H1 (cell line): ENCODE results near the gene MYMX. TPM values are rescaled to one million over a fixed set of nuclear protein-coding genes. Genes with fewer than 3 reads are reported as not detected.
"Not testable (repeated sequence)": the region's sequence is repeated elsewhere in the genome, so short reads cannot be mapped to it uniquely, and the experiment has no call there.

ENCODE experiments used
- CTCF ChIA-PET: fragments of 300-600 bp; sonication (Branson Sonifier 250); formaldehyde crosslinking; loops from one replicate; lab custom pipeline; 2021; ENCODE audit not compliant: partially characterized antibody; lab: Charles Lee
- POLR2A ChIA-PET: fragments of 300-600 bp; sonication (Branson Sonifier 250); formaldehyde crosslinking; loops from one replicate; lab custom pipeline; 2021; ENCODE audit warnings: inconsistent platforms; ENCODE audit not compliant: partially characterized antibody; lab: Charles Lee
- DNase-seq, 2 experiments: peaks; one replicate each; pipeline versions ENCODE4 v3.0.0 to v3.0.0-alpha.2; 2010 to 2022; ENCODE audit warnings: low spot score in 2 of 2, low read depth in 1 of 2, mixed read lengths in 1 of 2
- FAIRE-seq: peaks from 2 replicates; lab custom pipeline; 2011; peaks lifted over from hg19 to GRCh38; lab: Jason Lieb, UNC
- H2AFZ ChIP-seq: 2 replicates; pipeline ENCODE4 v1.8.1; 2012; ENCODE audit warnings: low read length, inconsistent platforms
- H2AK5ac ChIP-seq: 2 replicates; pipeline ENCODE4 v1.6.1; 2013; ENCODE audit warnings: low read depth, low read length
- H2BK120ac ChIP-seq: replicated peaks from 2 replicates; pipeline ENCODE3; 2013; ENCODE audit warnings: low read depth, low read length, inconsistent platforms
- H2BK12ac ChIP-seq: 2 replicates; pipeline ENCODE4 v1.6.1; 2013; ENCODE audit warnings: low read depth, low read length
- H2BK15ac ChIP-seq: 2 replicates; pipeline ENCODE4 v1.6.1; 2013; ENCODE audit warnings: low read length
- H2BK20ac ChIP-seq: 2 replicates; pipeline ENCODE4 v1.6.1; 2013; ENCODE audit warnings: low read length
- H2BK5ac ChIP-seq: 2 replicates; pipeline ENCODE4 v1.6.1; 2013; ENCODE audit warnings: low read depth, low read length
- H3K14ac ChIP-seq: 2 replicates; pipeline ENCODE4 v1.6.1; 2013; ENCODE audit warnings: inconsistent platforms; ENCODE audit not compliant: insufficient read length
- H3K18ac ChIP-seq: 2 replicates; pipeline ENCODE4 v1.6.1; 2013; ENCODE audit warnings: low read length; ENCODE audit errors: extremely low read depth
- H3K23ac ChIP-seq: 2 replicates; pipeline ENCODE4 v1.6.1; 2013; ENCODE audit warnings: inconsistent platforms; ENCODE audit not compliant: insufficient read length
- H3K23me2 ChIP-seq: 2 replicates; pipeline ENCODE4 v1.6.1; 2013; ENCODE audit warnings: low read depth, low read length
- H3K27ac ChIP-seq: 2 replicates; pipeline ENCODE4 v1.6.1; 2011; ENCODE audit warnings: low read depth, low read length, inconsistent platforms
- H3K27me3 ChIP-seq, 4 experiments: replicated peaks in 1 of 4; 1 replicate in 1 of 4; 2 replicates in 3 of 4; pipeline versions ENCODE4 v1.6.1 to v1.8.1; 2011 to 2013; ENCODE audit warnings: low read length in 3 of 4, mild to moderate bottlenecking in 3 of 4, inconsistent platforms in 2 of 4, mixed read lengths in 2 of 4, moderate library complexity in 1 of 4; ENCODE audit not compliant: control insufficient read depth in 3 of 4, insufficient read depth in 3 of 4; ENCODE audit errors: extremely low read depth in 1 of 4
- H3K36me3 ChIP-seq, 4 experiments: 2 replicates each; pipeline versions ENCODE4 v1.6.1 to v1.8.1; 2011 to 2013; ENCODE audit warnings: mild to moderate bottlenecking in 4 of 4, low read length in 3 of 4, moderate library complexity in 2 of 4, control low read depth in 1 of 4, inconsistent platforms in 1 of 4; ENCODE audit not compliant: insufficient read depth in 4 of 4, control insufficient read depth in 2 of 4
- H3K4ac ChIP-seq: replicated peaks from 2 replicates; pipeline ENCODE3; 2013; ENCODE audit warnings: low read length, low read depth, mixed read lengths, inconsistent platforms; ENCODE audit not compliant: insufficient read length
- H3K4me1 ChIP-seq, 4 experiments: replicated peaks in 1 of 4; 1 replicate in 1 of 4; 2 replicates in 3 of 4; pipeline versions ENCODE4 v1.6.1 to v1.8.1; 2011 to 2013; ENCODE audit warnings: low read length in 3 of 4, inconsistent platforms in 2 of 4, mixed read lengths in 1 of 4; ENCODE audit not compliant: insufficient read depth in 4 of 4, control insufficient read depth in 3 of 4
- H3K4me2 ChIP-seq, 2 experiments: 2 replicates each; pipeline versions ENCODE4 v1.6.1 to v1.8.1; 2011 to 2013; ENCODE audit warnings: low read depth in 2 of 2, low read length in 2 of 2, control low read depth in 1 of 2, inconsistent platforms in 1 of 2, mild to moderate bottlenecking in 1 of 2; ENCODE audit not compliant: insufficient read depth in 1 of 2
- H3K4me3 ChIP-seq, 4 experiments: fragments of 200-600, 300-600 bp in 1 of 4; sonication (generic), shearing (Covaris generic), sonication (Bioruptor Twin) in 1 of 4; 2 replicates each; pipeline versions ENCODE4 v1.5.1 to v1.8.1; 2011 to 2016; ENCODE audit warnings: low read length in 4 of 4, low read depth in 3 of 4, control low read depth in 2 of 4, inconsistent platforms in 2 of 4, mild to moderate bottlenecking in 2 of 4, mixed read lengths in 1 of 4, moderate library complexity in 1 of 4; ENCODE audit not compliant: insufficient read depth in 2 of 4; ENCODE audit errors: extremely low read depth in 1 of 4
- H3K56ac ChIP-seq: replicated peaks from 2 replicates; pipeline ENCODE3; 2013; ENCODE audit warnings: low read depth, mild to moderate bottlenecking, mixed read lengths, low read length, inconsistent platforms; ENCODE audit not compliant: insufficient read length
- H3K79me1 ChIP-seq: 2 replicates; pipeline ENCODE4 v1.6.1; 2013; ENCODE audit warnings: low read depth, low read length, control low read depth
- H3K79me2 ChIP-seq, 2 experiments: 2 replicates each; pipeline versions ENCODE4 v1.6.1 to v1.8.1; 2012 to 2013; ENCODE audit warnings: low read length in 2 of 2, mild to moderate bottlenecking in 2 of 2, inconsistent platforms in 1 of 2; ENCODE audit not compliant: insufficient read depth in 2 of 2, control insufficient read depth in 1 of 2
- H3K9ac ChIP-seq, 4 experiments: replicated peaks in 1 of 4; 1 replicate in 1 of 4; 2 replicates in 3 of 4; pipeline versions ENCODE4 v1.6.1 to v1.8.1; 2011 to 2013; ENCODE audit warnings: low read depth in 3 of 4, low read length in 3 of 4, control low read depth in 2 of 4, mild to moderate bottlenecking in 2 of 4, moderate library complexity in 2 of 4, inconsistent platforms in 1 of 4; ENCODE audit errors: extremely low read depth in 1 of 4
- H3K9me3 ChIP-seq, 2 experiments: 2 replicates each; pipeline versions ENCODE4 v1.6.1 to v1.8.1; 2012 to 2013; ENCODE audit warnings: mild to moderate bottlenecking in 2 of 2, moderate library complexity in 2 of 2, control low read depth in 1 of 2, inconsistent platforms in 1 of 2, low read depth in 1 of 2, low read length in 1 of 2, mixed read lengths in 1 of 2; ENCODE audit not compliant: insufficient read depth in 2 of 2
- H4K20me1 ChIP-seq, 2 experiments: replicated peaks in 1 of 2; 2 replicates each; pipeline versions ENCODE3 to v1.8.1; 2011 to 2013; ENCODE audit warnings: inconsistent platforms in 2 of 2, low read length in 2 of 2, mild to moderate bottlenecking in 1 of 2; ENCODE audit not compliant: insufficient read depth in 2 of 2, control insufficient read depth in 1 of 2
- H4K5ac ChIP-seq: 2 replicates; pipeline ENCODE4 v1.6.1; 2013; ENCODE audit warnings: low read length, low read depth, mixed read lengths, inconsistent platforms; ENCODE audit not compliant: insufficient read length
- H4K8ac ChIP-seq: 2 replicates; pipeline ENCODE4 v1.8.0; 2013; ENCODE audit warnings: mild to moderate bottlenecking, moderate library complexity, low read length, inconsistent platforms; ENCODE audit not compliant: insufficient read depth; ENCODE audit errors: extremely low read depth
- H4K91ac ChIP-seq: replicated peaks from 2 replicates; pipeline ENCODE3; 2013; ENCODE audit warnings: low read length, mixed read lengths, inconsistent platforms; ENCODE audit not compliant: insufficient read length
- WGBS, 2 experiments: shearing (Covaris generic) in 1 of 2; methylation state at CpG; one replicate each; pipeline versions ENCODE4 v1.1.6 to v1.1.7; 2013 to 2015; ENCODE audit warnings: low lambda C conversion rate in 2 of 2, mixed read lengths in 2 of 2, inconsistent platforms in 1 of 2, low coverage in 1 of 2, missing lambda C conversion rate in 1 of 2; ENCODE audit not compliant: insufficient replicate concordance in 2 of 2, insufficient coverage in 1 of 2, insufficient read length in 1 of 2; ENCODE audit errors: extremely low coverage in 1 of 2, missing lambda C conversion rate in 1 of 2; 5-methylcytosine and 5-hydroxymethylcytosine counted together
- polyA plus RNA-seq, 7 experiments: library from polyadenylated mRNA; depleted of rRNA in 3 of 7; stranded (reverse) in 5 of 7; unstranded in 2 of 7; fragments of >200 nt in 5 of 7; fragments of 200-250 nt in 2 of 7; gene quantifications; 1 replicate in 5 of 7; 2 replicates in 1 of 7; 4 replicates in 1 of 7; pipeline versions ENCODE4 v1.2.1 to v1.2.3, GENCODE V29; 2011 to 2013; ENCODE audit warnings: missing spikeins in 2 of 7, mixed read lengths in 2 of 7
- total RNA-seq: library from RNA; stranded (reverse); fragmentation: NEBNext Ultra II Directional; extraction: Animal tissue kit (Norgen Biotek cat#: 25700); gene quantifications from 2 replicates; pipeline ENCODE4 v1.2.1, GENCODE V29; 2021

The MYMX gene
- total and polyA plus RNA-seq, 2 of the 8 experiments (the other 6 are each of a cell fraction or from before 2014, with no cell fraction given): 4.7 to 6.9 TPM

DNA sequence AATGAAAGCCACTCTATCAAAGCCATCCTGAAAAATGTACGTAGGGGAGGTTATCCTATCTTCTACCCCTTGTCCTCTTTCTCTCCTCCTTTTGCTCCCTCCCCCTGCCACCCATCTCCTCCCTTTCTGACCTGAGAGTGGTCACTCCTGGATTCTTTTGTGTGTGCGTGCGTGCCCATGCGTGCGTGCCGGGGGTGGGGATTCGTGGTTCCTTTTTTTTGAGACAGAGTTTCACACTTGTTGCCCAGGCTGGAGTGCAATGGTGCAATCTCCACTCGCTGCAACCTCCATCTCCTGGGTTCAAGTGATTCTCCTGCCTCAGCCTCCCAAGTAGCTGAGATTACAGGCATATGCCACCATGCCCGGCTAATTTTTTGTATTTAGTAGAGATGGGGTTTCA is 14.7 kb downstream of the MYMX start:
- H3K14ac ChIP-seq, H3K9ac ChIP-seq, FAIRE-seq, H4K8ac ChIP-seq, H2BK12ac ChIP-seq, H3K4ac ChIP-seq, H4K5ac ChIP-seq, H3K18ac ChIP-seq, H3K27ac ChIP-seq, H3K56ac ChIP-seq, H2AFZ ChIP-seq, H2BK120ac ChIP-seq, DNase-seq, H2AK5ac ChIP-seq, H4K91ac ChIP-seq, H3K9me3 ChIP-seq, H2BK20ac ChIP-seq, H3K4me3 ChIP-seq, H2BK5ac ChIP-seq, H3K23ac ChIP-seq, H3K23me2 ChIP-seq, H2BK15ac ChIP-seq, H3K4me2 ChIP-seq, H3K27me3 ChIP-seq: not testable (repeated sequence)
- Histone ChIP-seq H3K79me1 (peaks cover 25% of the 10 kb centered on the region), H3K79me2 (peaks cover 0 to 23% of the 10 kb centered on the region in 2 experiments; a peak in 2 of 4 replicates), H4K20me1 (peaks cover 22 to 33% of the 10 kb centered on the region in 2 experiments), H3K36me3 (peaks cover 35 to 63% (median 54%) of the 10 kb centered on the region in 4 experiments), H3K4me1 (peaks cover 8 to 18% (median 9%) of the 10 kb centered on the region in 4 experiments)
- CTCF ChIA-PET: interaction anchor here (1.1 to 19.4 kb wide), 5 partner anchors 17 to 135 kb away, joined by 3 to 287 read pairs (median 3); no protein-coding TSS in a partner anchor
- 88% methylated on average over 9 of the region's 9 CpGs; no CpG with 5 or more reads in 1 of the 2 experiments for WGBS, 2 experiments
- POLR2A ChIA-PET: interaction anchor here (18.9 to 21.0 kb wide), 2 partner anchors 14 to 26 kb away, joined by 477 to 581 read pairs; partner anchors contain the start of genes HSP90AB1 and SLC35B2
